SK-N-SH (cell line): ENCODE data around the gene USP40. TPM values are rescaled to one million over a fixed set of nuclear protein-coding genes. Genes with fewer than 3 reads are reported as not detected.

Experiments
- CTCF ChIA-PET: fragments of 300-600, 350-600 bp; formaldehyde crosslinking; extraction: SDS; loops from one replicate; lab custom pipeline; 2021; lab: Yijun Ruan, JAX
- POLR2A ChIA-PET: fragments of 350-600 bp; sonication (Branson Sonifier 250); formaldehyde crosslinking; extraction: SDS; loops from one replicate; lab custom pipeline; 2020; ENCODE audit warnings: antibody characterized with exemption, inconsistent platforms; lab: Yijun Ruan, JAX
- DNase-seq: peaks from one replicate; pipeline ENCODE4 v3.0.0; 2012
- H2AFZ ChIP-seq: fragments of 200-600 bp; sonication (generic); 2 replicates; pipeline ENCODE4 v1.8.1; 2016; ENCODE audit warnings: antibody characterized with exemption, mild to moderate bottlenecking, low read depth
- H3F3A ChIP-seq: fragments of 200-600 bp; sonication (generic); replicated peaks from 2 replicates; pipeline ENCODE3; 2016; ENCODE audit warnings: antibody characterized with exemption, mild to moderate bottlenecking; ENCODE audit not compliant: insufficient read depth
- H3K27ac ChIP-seq, 2 experiments: fragments of 200-500 bp in 1 of 2; fragments of 200-600 bp in 1 of 2; sonication (Bioruptor generic) in 1 of 2; sonication (generic), shearing (Covaris generic) in 1 of 2; 2 replicates each; pipeline versions ENCODE4 v1.5.1 to v1.6.1; 2014 to 2016; ENCODE audit warnings: low read depth in 2 of 2, inconsistent platforms in 1 of 2, low read length in 1 of 2, mild to moderate bottlenecking in 1 of 2, mixed read lengths in 1 of 2
- H3K27me3 ChIP-seq: fragments of 200-600 bp; sonication (generic), shearing (Covaris generic); 2 replicates; pipeline ENCODE4 v1.6.1; 2016; ENCODE audit warnings: mixed run types; ENCODE audit not compliant: insufficient read depth
- H3K36me3 ChIP-seq, 2 experiments: fragments of 200-500 bp in 1 of 2; fragments of 200-600 bp in 1 of 2; sonication (Bioruptor generic) in 1 of 2; sonication (generic) in 1 of 2; replicated peaks in 1 of 2; 2 replicates each; pipeline versions ENCODE3 to v1.5.1; 2014 to 2016; ENCODE audit warnings: low read length in 1 of 2, mild to moderate bottlenecking in 1 of 2; ENCODE audit not compliant: insufficient read depth in 2 of 2, control insufficient read depth in 1 of 2
- H3K4me1 ChIP-seq, 2 experiments: fragments of 200-500 bp in 1 of 2; fragments of 200-600 bp in 1 of 2; sonication (Bioruptor generic) in 1 of 2; sonication (generic), shearing (Covaris generic) in 1 of 2; 2 replicates each; pipeline versions ENCODE4 v1.5.1 to v1.6.1; 2014 to 2016; ENCODE audit warnings: low read depth in 1 of 2, low read length in 1 of 2, mixed run types in 1 of 2; ENCODE audit not compliant: insufficient read depth in 2 of 2, control insufficient read depth in 1 of 2
- H3K4me2 ChIP-seq: fragments of 200-600 bp; sonication (generic), shearing (Covaris generic); 2 replicates; pipeline ENCODE4 v1.6.1; 2017; ENCODE audit warnings: mixed run types
- H3K4me3 ChIP-seq, 2 experiments: fragments of 200-500 bp in 1 of 2; fragments of 200-600 bp in 1 of 2; sonication (Bioruptor generic) in 1 of 2; sonication (generic), shearing (Covaris generic) in 1 of 2; 2 replicates each; pipeline versions ENCODE4 v1.5.1 to v1.8.1; 2014 to 2016; ENCODE audit warnings: low read depth in 2 of 2, inconsistent platforms in 1 of 2, low read length in 1 of 2, mild to moderate bottlenecking in 1 of 2, mixed read lengths in 1 of 2, moderate library complexity in 1 of 2
- H3K79me2 ChIP-seq: fragments of 200-600 bp; sonication (generic); 2 replicates; pipeline ENCODE4 v1.8.1; 2017; ENCODE audit warnings: mild to moderate bottlenecking; ENCODE audit not compliant: insufficient read depth
- H3K9ac ChIP-seq: fragments of 200-600 bp; sonication (generic); 2 replicates; pipeline ENCODE4 v1.6.1; 2017; ENCODE audit warnings: mixed run types
- H3K9me2 ChIP-seq: fragments of 200-600 bp; sonication (generic); 2 replicates; pipeline ENCODE4 v1.6.1; 2017; ENCODE audit warnings: mixed run types
- H3K9me3 ChIP-seq: fragments of 200-600 bp; sonication (generic); 2 replicates; pipeline ENCODE4 v1.6.1; 2017; ENCODE audit warnings: mixed run types, mild to moderate bottlenecking, moderate library complexity
- H4K20me1 ChIP-seq: fragments of 200-600 bp; sonication (generic); 2 replicates; pipeline ENCODE4 v1.6.1; 2017; ENCODE audit warnings: mild to moderate bottlenecking, mixed run types; ENCODE audit not compliant: insufficient read depth
- EP300 ChIP-seq, 2 experiments: IDR thresholded peaks; 2 replicates each; pipeline versions ENCODE4 v1.4.0 to v1.6.1; 2012; ENCODE audit warnings: borderline replicate concordance in 1 of 2, low read depth in 1 of 2, low read length in 1 of 2
- EZH2phosphoT487 ChIP-seq: fragments of 200-600 bp; sonication (generic); IDR thresholded peaks from 2 replicates; pipeline ENCODE4 v1.6.1; 2017; ENCODE audit warnings: low read depth, mixed run types, mild to moderate bottlenecking, antibody characterized with exemption, moderate library complexity, borderline replicate concordance
- FOSL2 ChIP-seq: IDR thresholded peaks from 2 replicates; pipeline ENCODE4 v1.4.0; 2012; ENCODE audit warnings: low read depth, mild to moderate bottlenecking, moderate library complexity, borderline replicate concordance
- FOXM1 ChIP-seq: IDR thresholded peaks from 2 replicates; pipeline ENCODE4 v1.4.0; 2012; ENCODE audit warnings: low read depth, mild to moderate bottlenecking
- GATA2 ChIP-seq: sonication (generic); formaldehyde crosslinking; IDR thresholded peaks from 2 replicates; pipeline ENCODE4 v1.5.0; 2020; ENCODE audit warnings: mild to moderate bottlenecking, missing genetic modification reagents
- JUND ChIP-seq: IDR thresholded peaks from 2 replicates; pipeline ENCODE4 v1.4.0; 2012
- MEF2A ChIP-seq: IDR thresholded peaks from 2 replicates; pipeline ENCODE4 v1.4.0; 2012; ENCODE audit warnings: low read depth, borderline replicate concordance
- POLR2AphosphoS5 ChIP-seq: IDR thresholded peaks from 2 replicates; pipeline ENCODE4 v1.6.1; 2012; ENCODE audit warnings: low read depth, low read length
- RAD21 ChIP-seq: IDR thresholded peaks from 2 replicates; pipeline ENCODE4 v1.6.1; 2012; ENCODE audit warnings: mild to moderate bottlenecking, low read length
- RCOR1 ChIP-seq: fragments of 150-350 bp; IDR thresholded peaks from 2 replicates; pipeline ENCODE4 v1.6.1; 2017; ENCODE audit warnings: antibody characterized with exemption, low read length
- RFX5 ChIP-seq: IDR thresholded peaks from 2 replicates; pipeline ENCODE4 v1.6.1; 2012; ENCODE audit warnings: mild to moderate bottlenecking, improper control_type of control experiment, low read length
- TAF1 ChIP-seq: IDR thresholded peaks from 2 replicates; pipeline ENCODE4 v1.6.1; 2012; ENCODE audit warnings: low read depth, mild to moderate bottlenecking, low read length, moderate library complexity, borderline replicate concordance
- TCF12 ChIP-seq: IDR thresholded peaks from 2 replicates; pipeline ENCODE4 v1.4.0; 2012
- TEAD4 ChIP-seq: IDR thresholded peaks from 2 replicates; pipeline ENCODE4 v1.4.0; 2012; ENCODE audit warnings: mild to moderate bottlenecking, borderline replicate concordance; ENCODE audit not compliant: insufficient read depth
- WGBS: methylation state at CpG from one replicate; pipeline ENCODE4 v1.1.6; 2017; ENCODE audit warnings: low lambda C conversion rate; 5-methylcytosine and 5-hydroxymethylcytosine counted together
- polyA plus RNA-seq, 3 experiments: library from polyadenylated mRNA; depleted of rRNA; stranded (reverse); fragments of >200 nt; gene quantifications; 2 replicates each; pipeline ENCODE4 v1.2.3, GENCODE V29; 2012
- TF ChIP-seq, protein P1 (sequence below): IDR thresholded peaks from 2 replicates; pipeline ENCODE4 v1.4.0; 2012; ENCODE audit warnings: low read depth, borderline replicate concordance
- TF ChIP-seq, protein P2 (sequence below): IDR thresholded peaks from 2 replicates; pipeline ENCODE4; 2012
- TF ChIP-seq, protein P3 (sequence below): IDR thresholded peaks from 2 replicates; pipeline ENCODE4 v1.4.0; 2012; ENCODE audit warnings: low read depth
- TF ChIP-seq, protein P4 (sequence below): fragments of 150-350 bp; IDR thresholded peaks from 2 replicates; pipeline ENCODE4 v1.6.1; 2017; ENCODE audit warnings: antibody characterized with exemption, low read length, low read depth, borderline replicate concordance

Gene USP40
- polyA plus RNA-seq, 1 of the 3 experiments (the other 2 are of a cell fraction): 37.0 TPM

DNA sequence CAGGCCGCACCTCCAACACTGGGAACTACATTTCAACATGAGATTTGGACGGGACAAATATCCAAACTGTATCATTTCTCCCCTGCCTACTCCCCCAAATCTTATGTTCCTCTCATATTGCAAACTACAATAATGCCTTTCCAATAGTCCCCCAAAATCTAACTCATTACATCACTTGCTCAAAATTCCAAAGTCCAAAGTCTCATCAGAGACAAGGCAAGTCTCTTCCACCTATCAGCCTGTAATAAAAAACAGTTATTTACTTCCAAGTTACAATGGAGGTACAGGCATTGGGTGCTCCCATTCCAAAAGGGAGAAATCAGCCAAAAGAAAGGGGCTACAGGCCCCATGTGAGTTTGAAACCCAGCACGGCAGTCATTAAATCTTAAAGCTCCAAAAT is 38.2 kb upstream of the USP40 start (continued):
- TF ChIP-seq, protein P1, sequence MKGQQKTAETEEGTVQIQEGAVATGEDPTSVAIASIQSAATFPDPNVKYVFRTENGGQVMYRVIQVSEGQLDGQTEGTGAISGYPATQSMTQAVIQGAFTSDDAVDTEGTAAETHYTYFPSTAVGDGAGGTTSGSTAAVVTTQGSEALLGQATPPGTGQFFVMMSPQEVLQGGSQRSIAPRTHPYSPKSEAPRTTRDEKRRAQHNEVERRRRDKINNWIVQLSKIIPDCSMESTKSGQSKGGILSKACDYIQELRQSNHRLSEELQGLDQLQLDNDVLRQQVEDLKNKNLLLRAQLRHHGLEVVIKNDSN: no peak
- TF ChIP-seq RAD21: no peak
- TF ChIP-seq GATA2: no peak
- no peak for TF ChIP-seq RFX5
- TF ChIP-seq JUND: no peak
- TF ChIP-seq TCF12: no peak
- TF ChIP-seq, all 33 proteins: peak for 0

DNA sequence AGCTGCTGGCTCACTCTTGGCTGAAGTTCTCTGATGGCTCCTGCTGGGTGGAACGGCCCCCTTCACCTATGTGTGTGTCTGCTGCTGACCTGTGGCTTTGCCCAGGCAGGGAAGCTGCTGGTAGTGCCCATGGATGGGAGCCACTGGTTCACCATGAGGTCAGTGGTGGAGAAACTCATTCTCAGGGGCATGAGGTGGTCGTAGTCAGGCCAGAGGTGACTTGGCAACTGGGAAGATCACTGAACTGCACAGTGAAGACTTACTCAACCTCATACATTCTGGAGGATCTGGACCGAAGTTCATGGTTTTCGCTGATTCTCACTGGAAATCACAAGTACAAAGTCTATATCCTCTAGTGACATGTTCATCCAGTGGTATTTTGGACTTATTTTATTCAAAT is 36.9 kb upstream of the USP40 start:
- no peaks in the 10 kb centered on the region for H3K27me3 ChIP-seq
- POLR2A ChIA-PET: no interaction called here
- no peak for TF ChIP-seq EP300 (IDR thresholded peaks at IDR 0.05; ENCODE audit: borderline replicate concordance in 1 of 2, low read depth in 1 of 2, low read length in 1 of 2)
- no peak for TF ChIP-seq TEAD4
- TF ChIP-seq, protein P2, sequence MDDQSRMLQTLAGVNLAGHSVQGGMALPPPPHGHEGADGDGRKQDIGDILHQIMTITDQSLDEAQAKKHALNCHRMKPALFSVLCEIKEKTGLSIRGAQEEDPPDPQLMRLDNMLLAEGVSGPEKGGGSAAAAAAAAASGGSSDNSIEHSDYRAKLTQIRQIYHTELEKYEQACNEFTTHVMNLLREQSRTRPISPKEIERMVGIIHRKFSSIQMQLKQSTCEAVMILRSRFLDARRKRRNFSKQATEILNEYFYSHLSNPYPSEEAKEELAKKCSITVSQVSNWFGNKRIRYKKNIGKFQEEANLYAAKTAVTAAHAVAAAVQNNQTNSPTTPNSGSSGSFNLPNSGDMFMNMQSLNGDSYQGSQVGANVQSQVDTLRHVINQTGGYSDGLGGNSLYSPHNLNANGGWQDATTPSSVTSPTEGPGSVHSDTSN: no peak
- TF ChIP-seq FOSL2: no peak
- TF ChIP-seq, protein P3, sequence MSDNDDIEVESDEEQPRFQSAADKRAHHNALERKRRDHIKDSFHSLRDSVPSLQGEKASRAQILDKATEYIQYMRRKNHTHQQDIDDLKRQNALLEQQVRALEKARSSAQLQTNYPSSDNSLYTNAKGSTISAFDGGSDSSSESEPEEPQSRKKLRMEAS: no peak
- TF ChIP-seq MEF2A: no peak
- TF ChIP-seq FOXM1: no peak
- no peak for TF ChIP-seq RCOR1
- no peak for TF ChIP-seq TAF1
- no peak for TF ChIP-seq JUND
- no peak for TF ChIP-seq POLR2AphosphoS5
- no peak for TF ChIP-seq GATA2
- TF ChIP-seq EZH2phosphoT487: no peak
- TF ChIP-seq TCF12: no peak
- TF ChIP-seq, protein P4, sequence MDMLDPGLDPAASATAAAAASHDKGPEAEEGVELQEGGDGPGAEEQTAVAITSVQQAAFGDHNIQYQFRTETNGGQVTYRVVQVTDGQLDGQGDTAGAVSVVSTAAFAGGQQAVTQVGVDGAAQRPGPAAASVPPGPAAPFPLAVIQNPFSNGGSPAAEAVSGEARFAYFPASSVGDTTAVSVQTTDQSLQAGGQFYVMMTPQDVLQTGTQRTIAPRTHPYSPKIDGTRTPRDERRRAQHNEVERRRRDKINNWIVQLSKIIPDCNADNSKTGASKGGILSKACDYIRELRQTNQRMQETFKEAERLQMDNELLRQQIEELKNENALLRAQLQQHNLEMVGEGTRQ: no peak
- TF ChIP-seq, all 33 proteins: peak for 0
- Histone ChIP-seq H3K4me2 (no peak overlapping the region), H3K9me2 (no peaks in the 10 kb centered on the region), H3K9me3 (no peaks in the 10 kb centered on the region), H3K36me3 (no peaks in the 10 kb centered on the region), H3K79me2 (no peaks in the 10 kb centered on the region), H3K4me1 (no peaks in the 10 kb centered on the region), H3K9ac (no peak overlapping the region), H4K20me1 (no peaks in the 10 kb centered on the region), H3K4me3 (no peak overlapping the region), H2AFZ (no peak overlapping the region), H3K27ac (no peak overlapping the region), H3F3A (no peaks in the 10 kb centered on the region)
- DNase-seq: no peak
- WGBS: 50% methylated on average over 3 of the region's 4 CpGs
- CTCF ChIA-PET: no interaction called here
